K562 (cell line): ENCODE results near the gene SGK1. TPM values are rescaled to one million over a fixed set of nuclear protein-coding genes. Genes with fewer than 3 reads are reported as not detected.
A peak's percentile ranks its signal among the peaks of the same experiment; 100 is the strongest.

Source experiments
- ATAC-seq: fragments of 200-7000 bp; cut with Tn5 transposase; 3 replicates; pipeline ENCODE4 v1.9.1; 2020; ENCODE audit warnings: moderate library complexity
- BruUV-seq: library from RNA; stranded (reverse); fragments of 400-500 nt; replicated peaks from 2 replicates; lab custom pipeline; 2021; lab: Mats Ljungman, UMichigan
- CTCF ChIA-PET: fragments of 300-600 bp; formaldehyde crosslinking; extraction: SDS; loops from one replicate; lab custom pipeline; 2021; ENCODE audit warnings: low intra/inter-chr PET ratio; lab: Yijun Ruan, JAX
- POLR2A ChIA-PET: fragments of 300-600, 350-650 bp; sonication (Branson Sonifier 250); formaldehyde crosslinking; extraction: SDS; loops from one replicate; lab custom pipeline; 2021; ENCODE audit warnings: antibody characterized with exemption, inconsistent platforms; lab: Yijun Ruan, JAX
- DNase-seq, 4 experiments: peaks; one replicate each; pipeline versions ENCODE4 v3.0.0 to v3.0.0-alpha.2; 2011 to 2018; ENCODE audit warnings: low spot score in 3 of 4, mixed read lengths in 3 of 4; ENCODE audit errors: extremely low read depth in 1 of 4
- FAIRE-seq: peaks from 2 replicates; lab custom pipeline; 2011; peaks lifted over from hg19 to GRCh38; lab: Jason Lieb, UNC
- H2AFZ ChIP-seq: 2 replicates; pipeline ENCODE4 v1.6.0; 2011; ENCODE audit warnings: low read depth, low read length, control low read depth, inconsistent platforms
- H3K27ac ChIP-seq: fragments of 200-600 bp; 3 replicates; pipeline ENCODE4 v1.8.0; 2011; ENCODE audit warnings: low read depth, mild to moderate bottlenecking, control low read depth, inconsistent platforms, low read length, moderate library complexity, mixed read lengths; ENCODE audit errors: extremely low read depth
- H3K27me3 ChIP-seq, 2 experiments: fragments of 300-600 bp in 1 of 2; 2 replicates in 1 of 2; 3 replicates in 1 of 2; pipeline versions ENCODE4 v1.6.0 to v1.8.0; 2011; ENCODE audit warnings: inconsistent platforms in 2 of 2, low read length in 2 of 2, mild to moderate bottlenecking in 1 of 2, mixed read lengths in 1 of 2, moderate library complexity in 1 of 2; ENCODE audit not compliant: control insufficient read depth in 2 of 2, insufficient read depth in 2 of 2
- H3K36me3 ChIP-seq: fragments of 300-600 bp; 3 replicates; pipeline ENCODE4 v1.8.0; 2011; ENCODE audit warnings: mild to moderate bottlenecking, low read length, inconsistent platforms; ENCODE audit not compliant: control insufficient read depth, insufficient read depth
- H3K4me1 ChIP-seq, 2 experiments: fragments of 200-600 bp in 1 of 2; replicated peaks in 1 of 2; 2 replicates in 1 of 2; 3 replicates in 1 of 2; pipeline versions ENCODE4 v1.5.1 to v1.8.0; 2011; ENCODE audit warnings: inconsistent platforms in 2 of 2, low read length in 2 of 2, mild to moderate bottlenecking in 1 of 2, mixed read lengths in 1 of 2, moderate library complexity in 1 of 2; ENCODE audit not compliant: control insufficient read depth in 2 of 2, insufficient read depth in 2 of 2
- H3K4me2 ChIP-seq: 2 replicates; pipeline ENCODE4 v1.6.1; 2011; ENCODE audit warnings: low read length, control low read depth, inconsistent platforms, mixed read lengths; ENCODE audit not compliant: insufficient read depth
- H3K4me3 ChIP-seq: fragments of 200-600 bp; sonication (generic), shearing (Covaris generic); 2 replicates; pipeline ENCODE4 v1.5.1; 2016; ENCODE audit warnings: control low read depth, inconsistent platforms
- H3K79me2 ChIP-seq: fragments of 200-600 bp; 3 replicates; pipeline ENCODE4 v1.8.0; 2011; ENCODE audit warnings: low read length, inconsistent platforms; ENCODE audit not compliant: control insufficient read depth, insufficient read depth
- H3K9ac ChIP-seq, 2 experiments: 2 replicates each; pipeline versions ENCODE4 v1.6.0 to v1.6.1; 2011; ENCODE audit warnings: low read depth in 2 of 2, low read length in 2 of 2, control low read depth in 1 of 2, inconsistent platforms in 1 of 2, mild to moderate bottlenecking in 1 of 2, mixed read lengths in 1 of 2; ENCODE audit not compliant: insufficient read depth in 1 of 2
- H3K9me1 ChIP-seq: one replicate; pipeline ENCODE4 v1.6.0; 2011; ENCODE audit warnings: inconsistent platforms, mild to moderate bottlenecking, low read length, moderate library complexity; ENCODE audit not compliant: control insufficient read depth, insufficient read depth
- H3K9me3 ChIP-seq: replicated peaks from 2 replicates; pipeline ENCODE4 v1.5.1; 2011; ENCODE audit warnings: low read depth, low read length, inconsistent platforms; ENCODE audit not compliant: control insufficient read depth, insufficient read depth
- H4K20me1 ChIP-seq: replicated peaks from 2 replicates; pipeline ENCODE4 v1.6.1; 2011; ENCODE audit warnings: low read length, inconsistent platforms, mixed read lengths; ENCODE audit not compliant: control insufficient read depth, insufficient read depth
- ARNT ChIP-seq, 2 experiments: fragments of 450-650 bp; IDR thresholded peaks; 2 replicates each; pipeline ENCODE4 v1.6.1; 2016; ENCODE audit warnings: mild to moderate bottlenecking in 1 of 2
- CBFA2T2 ChIP-seq: fragments of 450-650 bp; conservative IDR thresholded peaks from 2 replicates; pipeline ENCODE4 v1.6.1; 2017; ENCODE audit warnings: mild to moderate bottlenecking
- GATAD2A ChIP-seq: fragments of 450-650 bp; IDR thresholded peaks from 2 replicates; pipeline ENCODE4 v1.6.1; 2017
- L3MBTL2 ChIP-seq: fragments of 450-650 bp; IDR thresholded peaks from 2 replicates; pipeline ENCODE4 v1.6.1; 2016; ENCODE audit warnings: mild to moderate bottlenecking, moderate library complexity
- SETDB1 ChIP-seq: IDR thresholded peaks from one replicate; pipeline ENCODE4 v1.6.1; 2012; ENCODE audit warnings: low read length, control low read depth, inconsistent platforms
- ZNF274 ChIP-seq: IDR thresholded peaks from 2 replicates; pipeline ENCODE4 v1.6.1; 2011; ENCODE audit warnings: low read depth, mild to moderate bottlenecking, low read length, moderate library complexity, borderline replicate concordance
- WGBS: fragments of 100-300 bp; shearing (Covaris generic); methylation state at CpG from one replicate; pipeline ENCODE4 v1.1.6; 2016; ENCODE audit warnings: low coverage, mixed read lengths; ENCODE audit not compliant: insufficient coverage; ENCODE audit errors: missing lambda C conversion rate; 5-methylcytosine and 5-hydroxymethylcytosine counted together
- in situ Hi-C: fragments of 300-500 bp; cut with MboI; formaldehyde crosslinking; loops from 4 replicates; pipeline ENCODE4 v1.15.0; 2018; ENCODE audit warnings: inconsistent platforms, mixed read lengths
- intact Hi-C: fragments of 100-400 bp; cut with micrococcal nuclease; formaldehyde crosslinking; loops from 2 replicates; pipeline ENCODE4 v1.14.2; 2022
- polyA plus RNA-seq, 8 experiments: library from polyadenylated mRNA; depleted of rRNA in 4 of 8; stranded (reverse) in 5 of 8; unstranded in 3 of 8; fragments of >200 nt; fragmentation: Nextera tagmentation in 2 of 8; fragmentation: Illumina TruSeq in 1 of 8; extraction: Ambion mirVana in 2 of 8; extraction: Trizol in 1 of 8; gene quantifications; 2 replicates each; pipeline versions ENCODE4 v1.2.1 to v1.2.3, GENCODE V29; 2011 to 2014; ENCODE audit warnings: inconsistent platforms in 1 of 8, missing spikeins in 1 of 8
- total RNA-seq, 7 experiments: library from RNA; depleted of rRNA in 6 of 7; stranded (reverse); fragments of >200 nt in 6 of 7; fragmentation: Illumina TruSeq in 2 of 7; extraction: Trizol in 2 of 7; gene quantifications; 2 replicates each; pipeline versions ENCODE4 v1.2.1 to v1.2.3, GENCODE V29; 2011 to 2021; ENCODE audit warnings: low replicate concordance in 1 of 7
- TF ChIP-seq, protein P1 (sequence below): fragments of 250-450 bp; sonication (Bioruptor Pico); IDR thresholded peaks from 2 replicates; pipeline ENCODE4 v1.4.0; 2020
- TF ChIP-seq, protein P2 (sequence below): fragments of 200-800 bp; sonication (Bioruptor generic); IDR thresholded peaks from 2 replicates; pipeline ENCODE4 v1.6.1; 2017; ENCODE audit warnings: missing genetic modification characterization, missing compliant biosample characterization

SGK1 gene
- total and polyA plus RNA-seq, 9 of the 15 experiments (the other 6 are each of a cell fraction or from before 2014, with no cell fraction given) = 3.5 to 7.2 (median 3.9) TPM

DNA sequence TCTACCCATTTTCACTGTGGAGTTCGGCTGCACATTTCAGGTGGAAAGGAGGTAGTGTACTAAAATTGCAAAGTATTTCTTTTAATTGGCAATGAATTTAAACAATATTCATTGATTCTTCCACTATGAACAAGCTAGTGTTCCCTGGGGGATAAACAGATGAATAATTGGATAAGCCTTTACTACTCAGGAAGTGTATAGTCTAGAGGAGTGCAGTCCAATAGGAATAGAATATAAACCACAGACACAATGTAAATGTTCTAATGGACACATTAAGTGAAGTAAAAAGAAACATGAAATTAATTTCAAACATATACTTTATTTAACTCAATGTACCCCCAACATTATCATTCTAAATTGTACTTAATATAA lies 28.7 kb downstream of the SGK1 start:
- H4K20me1 ChIP-seq = no peaks in the 10 kb centered on the region
- peak; percentile 15; the same call in 1 of the 3 replicates for ATAC-seq
- H3K4me3 ChIP-seq = no peak overlapping the region
- FAIRE-seq = no peak
- no peak overlapping the region for H3K9ac ChIP-seq
- DNase-seq = no peak
- intact Hi-C loops = no loop called here
- no peaks in the 10 kb centered on the region for H3K36me3 ChIP-seq
- TF ChIP-seq CBFA2T2 (no peak), L3MBTL2 (no peak), ZNF274 (no peak), GATAD2A (0 out of 2 replicates have a peak, but pooled peaks have one; percentile 38), SETDB1 (no peak)
- TF ChIP-seq, all 486 proteins: peak for 1
- Histone ChIP-seq H3K27me3 (no peaks in the 10 kb centered on the region), H3K4me2 (no peak overlapping the region; the same call in 1 of the 2 replicates), H2AFZ (peak overlapping the region; percentile 85), H3K79me2 (no peaks in the 10 kb centered on the region), H3K4me1 (peaks cover under 1 to 39% of the 10 kb centered on the region in 2 experiments; a peak in 4 of 5 replicates), H3K9me3 (no peaks in the 10 kb centered on the region), H3K9me1 (no peaks in the 10 kb centered on the region), H3K27ac (peak overlapping the region; percentile 1; the same call in 1 of the 3 replicates)
- POLR2A ChIA-PET = no interaction called here
- in situ Hi-C loops = no loop called here
- BruUV-seq = no TSS peak
- 50% methylated on average over 1 of the region's 1 CpG for WGBS
- CTCF ChIA-PET = no interaction called here

DNA sequence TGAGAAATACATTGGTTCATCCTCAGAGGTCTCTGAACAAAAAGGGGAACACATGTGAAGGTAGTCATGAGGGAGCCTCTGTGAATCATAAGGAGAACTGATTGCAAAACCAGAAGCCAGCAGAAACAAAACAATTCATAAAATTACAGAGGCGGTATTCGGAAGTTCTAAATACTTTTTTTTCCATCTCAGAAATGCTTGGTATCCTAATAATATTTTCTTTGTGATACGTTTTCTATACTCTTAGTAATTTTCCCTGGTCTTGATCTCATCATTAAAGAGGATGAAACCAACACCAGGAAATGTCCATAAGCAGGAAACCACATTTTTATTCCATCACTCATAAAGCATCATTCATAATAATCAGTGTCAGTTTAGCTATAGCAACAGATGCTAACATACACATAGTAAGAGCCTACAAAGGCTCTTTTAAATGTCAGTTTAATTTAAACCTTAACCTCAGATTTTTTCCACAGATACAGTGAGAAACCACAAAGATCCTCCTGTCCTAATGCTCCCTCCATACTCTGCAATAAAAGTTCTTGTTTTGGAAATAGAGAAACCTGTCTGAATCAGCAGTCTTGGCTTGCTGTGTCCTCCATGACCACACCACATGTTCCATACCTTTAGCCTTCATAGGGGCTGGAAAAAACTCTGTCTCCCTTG lies 29.2 kb downstream of the SGK1 start:
- H3K27me3 ChIP-seq = no peaks in the 10 kb centered on the region
- H3K9me3 ChIP-seq = no peaks in the 10 kb centered on the region
- H4K20me1 ChIP-seq = no peaks in the 10 kb centered on the region
- H2AFZ ChIP-seq = peak overlapping the region; percentile 85
- ATAC-seq (peak; percentile 58), FAIRE-seq (no peak), DNase-seq (no peak)
- no peak overlapping the region for H3K4me3 ChIP-seq
- H3K9me1 ChIP-seq = no peaks in the 10 kb centered on the region
- ChIA-PET POLR2A (interaction anchor here (1.2 kb wide), 2 partner anchors 10 to 15 kb away, joined by 5 read pairs; no protein-coding TSS in a partner anchor), CTCF (no interaction called here)
- H3K4me1 ChIP-seq = peaks cover 0 to 34% of the 10 kb centered on the region in 2 experiments; a peak in 4 of 5 replicates
- no peak overlapping the region; the same call in 1 of the 2 replicates for H3K4me2 ChIP-seq
- in situ Hi-C loops (no loop called here), intact Hi-C loops (no loop called here)
- BruUV-seq = no TSS peak
- H3K27ac ChIP-seq = peak overlapping the region; percentile 49; the same call in 1 of the 3 replicates
- 29% methylated on average over 3 of the region's 3 CpGs for WGBS
- no peak overlapping the region for H3K9ac ChIP-seq
- no peaks in the 10 kb centered on the region for H3K79me2 ChIP-seq
- no peaks in the 10 kb centered on the region for H3K36me3 ChIP-seq
- no peak for TF ChIP-seq ARNT (IDR thresholded peaks at IDR 0.05)
- TF ChIP-seq, protein P1, sequence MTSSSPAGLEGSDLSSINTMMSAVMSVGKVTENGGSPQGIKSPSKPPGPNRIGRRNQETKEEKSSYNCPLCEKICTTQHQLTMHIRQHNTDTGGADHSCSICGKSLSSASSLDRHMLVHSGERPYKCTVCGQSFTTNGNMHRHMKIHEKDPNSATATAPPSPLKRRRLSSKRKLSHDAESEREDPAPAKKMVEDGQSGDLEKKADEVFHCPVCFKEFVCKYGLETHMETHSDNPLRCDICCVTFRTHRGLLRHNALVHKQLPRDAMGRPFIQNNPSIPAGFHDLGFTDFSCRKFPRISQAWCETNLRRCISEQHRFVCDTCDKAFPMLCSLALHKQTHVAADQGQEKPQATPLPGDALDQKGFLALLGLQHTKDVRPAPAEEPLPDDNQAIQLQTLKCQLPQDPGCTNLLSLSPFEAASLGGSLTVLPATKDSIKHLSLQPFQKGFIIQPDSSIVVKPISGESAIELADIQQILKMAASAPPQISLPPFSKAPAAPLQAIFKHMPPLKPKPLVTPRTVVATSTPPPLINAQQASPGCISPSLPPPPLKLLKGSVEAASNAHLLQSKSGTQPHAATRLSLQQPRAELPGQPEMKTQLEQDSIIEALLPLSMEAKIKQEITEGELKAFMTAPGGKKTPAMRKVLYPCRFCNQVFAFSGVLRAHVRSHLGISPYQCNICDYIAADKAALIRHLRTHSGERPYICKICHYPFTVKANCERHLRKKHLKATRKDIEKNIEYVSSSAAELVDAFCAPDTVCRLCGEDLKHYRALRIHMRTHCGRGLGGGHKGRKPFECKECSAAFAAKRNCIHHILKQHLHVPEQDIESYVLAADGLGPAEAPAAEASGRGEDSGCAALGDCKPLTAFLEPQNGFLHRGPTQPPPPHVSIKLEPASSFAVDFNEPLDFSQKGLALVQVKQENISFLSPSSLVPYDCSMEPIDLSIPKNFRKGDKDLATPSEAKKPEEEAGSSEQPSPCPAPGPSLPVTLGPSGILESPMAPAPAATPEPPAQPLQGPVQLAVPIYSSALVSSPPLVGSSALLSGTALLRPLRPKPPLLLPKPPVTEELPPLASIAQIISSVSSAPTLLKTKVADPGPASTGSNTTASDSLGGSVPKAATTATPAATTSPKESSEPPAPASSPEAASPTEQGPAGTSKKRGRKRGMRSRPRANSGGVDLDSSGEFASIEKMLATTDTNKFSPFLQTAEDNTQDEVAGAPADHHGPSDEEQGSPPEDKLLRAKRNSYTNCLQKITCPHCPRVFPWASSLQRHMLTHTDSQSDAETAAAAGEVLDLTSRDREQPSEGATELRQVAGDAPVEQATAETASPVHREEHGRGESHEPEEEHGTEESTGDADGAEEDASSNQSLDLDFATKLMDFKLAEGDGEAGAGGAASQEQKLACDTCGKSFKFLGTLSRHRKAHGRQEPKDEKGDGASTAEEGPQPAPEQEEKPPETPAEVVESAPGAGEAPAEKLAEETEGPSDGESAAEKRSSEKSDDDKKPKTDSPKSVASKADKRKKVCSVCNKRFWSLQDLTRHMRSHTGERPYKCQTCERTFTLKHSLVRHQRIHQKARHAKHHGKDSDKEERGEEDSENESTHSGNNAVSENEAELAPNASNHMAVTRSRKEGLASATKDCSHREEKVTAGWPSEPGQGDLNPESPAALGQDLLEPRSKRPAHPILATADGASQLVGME (CRISPR knock-in tag) = no peak
- TF ChIP-seq, protein P2, sequence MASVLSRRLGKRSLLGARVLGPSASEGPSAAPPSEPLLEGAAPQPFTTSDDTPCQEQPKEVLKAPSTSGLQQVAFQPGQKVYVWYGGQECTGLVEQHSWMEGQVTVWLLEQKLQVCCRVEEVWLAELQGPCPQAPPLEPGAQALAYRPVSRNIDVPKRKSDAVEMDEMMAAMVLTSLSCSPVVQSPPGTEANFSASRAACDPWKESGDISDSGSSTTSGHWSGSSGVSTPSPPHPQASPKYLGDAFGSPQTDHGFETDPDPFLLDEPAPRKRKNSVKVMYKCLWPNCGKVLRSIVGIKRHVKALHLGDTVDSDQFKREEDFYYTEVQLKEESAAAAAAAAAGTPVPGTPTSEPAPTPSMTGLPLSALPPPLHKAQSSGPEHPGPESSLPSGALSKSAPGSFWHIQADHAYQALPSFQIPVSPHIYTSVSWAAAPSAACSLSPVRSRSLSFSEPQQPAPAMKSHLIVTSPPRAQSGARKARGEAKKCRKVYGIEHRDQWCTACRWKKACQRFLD (CRISPR knock-in tag) = 0 out of 2 replicates have a peak, but pooled peaks have one; percentile 63
